ENCODE results near the gene KLF7. TPM values are rescaled to one million over a fixed set of nuclear protein-coding genes. Genes with fewer than 3 reads are reported as not detected.

The KLF7 gene
- 10 to 100 TPM; 74.5 to 90.9 TPM for total RNA-seq
- 1 to 10 TPM; 5.8 to 6.3 TPM for polyA plus RNA-seq
- long read RNA-seq, donor 1, full-length matches to known transcripts: 5 of 118 reads
- long read RNA-seq, donor 1, partial matches to known transcripts: 90 of 118 reads
- long read RNA-seq, donor 1, other reads (novel, unspliced or antisense): 23 of 118 reads
- long read RNA-seq, donor 2, full-length matches to known transcripts: 12 of 46 reads
- long read RNA-seq, donor 2, partial matches to known transcripts: 7 of 46 reads
- long read RNA-seq, donor 2, other reads (novel, unspliced or antisense): 27 of 46 reads

DNA sequence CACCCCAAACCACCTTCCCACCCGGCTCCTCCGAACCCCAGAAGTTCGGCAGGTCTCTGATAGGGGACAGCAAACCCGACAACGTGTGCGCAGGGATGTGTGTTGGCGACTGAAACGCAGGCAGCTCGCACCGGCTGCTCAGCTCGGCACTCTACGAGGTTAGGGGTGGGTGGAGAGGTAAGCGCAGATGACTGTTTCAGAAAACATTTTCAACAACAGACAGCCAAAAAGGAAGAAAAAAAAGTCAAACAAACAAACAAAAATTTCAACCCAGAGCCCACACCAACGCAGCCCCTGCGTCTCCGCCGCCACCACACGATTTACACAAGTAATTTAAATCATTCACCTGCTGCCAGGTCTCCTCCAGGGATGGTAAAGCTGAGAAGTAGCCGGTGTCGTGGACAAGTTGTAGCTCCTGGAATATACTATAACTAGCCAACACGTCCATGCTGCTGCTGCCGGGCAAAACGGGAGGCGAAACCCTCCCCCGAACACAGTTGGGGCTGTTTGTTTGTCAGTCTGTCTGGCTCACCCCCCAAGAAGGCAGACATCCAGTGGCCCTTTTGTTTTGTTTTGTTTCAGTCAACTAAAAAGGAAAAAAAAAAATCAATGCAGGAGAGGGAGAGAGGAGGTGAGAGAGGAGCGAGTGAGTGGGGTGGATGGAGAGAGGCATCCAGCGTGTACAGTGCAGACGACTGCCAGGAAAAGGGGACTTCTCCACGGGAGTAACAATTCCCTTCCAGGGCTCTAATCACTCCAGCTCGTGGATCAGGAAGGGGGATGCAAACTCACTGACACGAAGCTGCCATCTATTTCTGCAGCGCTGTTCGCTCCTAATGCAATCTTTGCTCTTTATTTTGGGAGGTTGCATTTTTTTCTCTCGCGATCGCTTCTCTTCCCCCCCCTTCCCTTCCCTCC, at the start of gene KLF7:
TSS of gene KLF7 (minus strand) at position 828 of the 918 bp plus-strand sequence. CDS start at position 448, 380 bp downstream.
- H3K36me3 ChIP-seq (ENCODE audit: control insufficient read depth in 1 of 2, insufficient read depth in 2 of 2, low read length in 1 of 2): no peaks in the 10 kb centered on the region
- H3K9me3 ChIP-seq (ENCODE audit: control insufficient read depth, low read length): no peaks in the 10 kb centered on the region
- intact Hi-C loops (cut with DNase I): loop anchor here (2.0 to 10.0 kb wide), 9 partner anchors 72 to 307 kb away; no protein-coding TSS in a partner anchor
- no peaks in the 10 kb centered on the region for H3K27me3 ChIP-seq (ENCODE audit: control insufficient read depth in 1 of 2, insufficient read depth in 2 of 2, low read length in 1 of 2)
- ATAC-seq (ENCODE audit: low FRiP score): peak; percentile 51
- H3K27ac ChIP-seq (ENCODE audit: low read depth in 1 of 2, low read length in 2 of 2): peak within 1 kb of the TSS; percentile 100
- WGBS, 2 donors: 0% methylated on average over 36 of the region's 36 CpGs
- H3K4me3 ChIP-seq (ENCODE audit: low read length in 2 of 2): peak within 1 kb of the TSS; percentile 71 to 79
- peaks cover 3 to 9% of the 10 kb centered on the region in 2 donors for H3K4me1 ChIP-seq (ENCODE audit: control insufficient read depth in 1 of 2, insufficient read depth in 2 of 2, low read length in 2 of 2)
- DNase-seq: peak; percentile 71 to 83

DNA sequence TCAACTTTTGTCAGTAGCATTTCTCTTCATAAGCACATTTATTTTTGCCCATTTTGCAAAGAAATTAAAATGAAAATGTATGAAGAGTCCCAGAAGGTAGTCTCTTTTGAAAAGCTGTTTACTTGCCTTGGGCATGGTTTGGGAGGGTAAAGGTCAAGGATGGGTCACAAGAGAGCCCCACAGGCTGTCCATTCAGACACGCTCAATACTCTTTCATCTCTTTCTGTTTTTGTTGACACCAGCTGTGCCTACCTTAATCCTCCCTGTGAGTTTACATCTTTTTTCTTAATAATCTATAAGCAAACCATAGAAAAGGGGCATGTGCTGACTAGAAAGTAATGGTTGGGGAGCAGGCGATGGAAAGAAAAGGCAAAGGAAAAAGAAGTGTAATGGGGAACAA, 49.6 kb upstream of the KLF7 start:
- Histone ChIP-seq H3K36me3 (ENCODE audit: control insufficient read depth in 1 of 2, insufficient read depth in 2 of 2, low read length in 1 of 2) (no peaks in the 10 kb centered on the region), H3K9me3 (ENCODE audit: control insufficient read depth, low read length) (no peaks in the 10 kb centered on the region), H3K27ac (ENCODE audit: low read depth in 1 of 2, low read length in 2 of 2) (no peak overlapping the region), H3K4me3 (ENCODE audit: low read length in 2 of 2) (no peak overlapping the region), H3K4me1 (ENCODE audit: control insufficient read depth in 1 of 2, insufficient read depth in 2 of 2, low read length in 2 of 2) (no peaks in the 10 kb centered on the region), H3K27me3 (ENCODE audit: control insufficient read depth in 1 of 2, insufficient read depth in 2 of 2, low read length in 1 of 2) (no peaks in the 10 kb centered on the region)
- DNase-seq (no peak), ATAC-seq (ENCODE audit: low FRiP score) (no peak)
- WGBS, 2 donors: 70 to 76% methylated on average over 2 of the region's 2 CpGs
- intact Hi-C loops (cut with DNase I): no loop called here

- no peaks in the 10 kb centered on the region for H3K36me3 ChIP-seq (ENCODE audit: control insufficient read depth in 1 of 2, insufficient read depth in 2 of 2, low read length in 1 of 2)
- intact Hi-C loops (cut with DNase I): no loop called here
- H3K27me3 ChIP-seq (ENCODE audit: control insufficient read depth in 1 of 2, insufficient read depth in 2 of 2, low read length in 1 of 2): no peaks in the 10 kb centered on the region
- H3K9me3 ChIP-seq (ENCODE audit: control insufficient read depth, low read length): no peaks in the 10 kb centered on the region
- H3K4me3 ChIP-seq (ENCODE audit: low read length in 2 of 2): no peak overlapping the region
- no peak overlapping the region for H3K27ac ChIP-seq (ENCODE audit: low read depth in 1 of 2, low read length in 2 of 2)
- ATAC-seq (ENCODE audit: low FRiP score): no peak
- H3K4me1 ChIP-seq (ENCODE audit: control insufficient read depth in 1 of 2, insufficient read depth in 2 of 2, low read length in 2 of 2): no peaks in the 10 kb centered on the region
- 66 to 70% methylated on average over 3 of the region's 3 CpGs for WGBS, 2 donors
- DNase-seq: no peak
Measured at GRCh38 chr2:207214446-207214845, 48.7 kb upstream of the KLF7 start.

- Histone ChIP-seq H3K4me1 (ENCODE audit: control insufficient read depth in 1 of 2, insufficient read depth in 2 of 2, low read length in 2 of 2) (no peaks in the 10 kb centered on the region), H3K27ac (ENCODE audit: low read depth in 1 of 2, low read length in 2 of 2) (no peak overlapping the region), H3K4me3 (ENCODE audit: low read length in 2 of 2) (no peak overlapping the region), H3K9me3 (ENCODE audit: control insufficient read depth, low read length) (no peaks in the 10 kb centered on the region), H3K27me3 (ENCODE audit: control insufficient read depth in 1 of 2, insufficient read depth in 2 of 2, low read length in 1 of 2) (no peaks in the 10 kb centered on the region), H3K36me3 (ENCODE audit: control insufficient read depth in 1 of 2, insufficient read depth in 2 of 2, low read length in 1 of 2) (no peaks in the 10 kb centered on the region)
- ATAC-seq (ENCODE audit: low FRiP score): no peak
- intact Hi-C loops (cut with DNase I): no loop called here
- DNase-seq: no peak
- WGBS, 2 donors: 81 to 83% methylated on average over 3 of the region's 3 CpGs
Measured at GRCh38 chr2:207206011-207206410, 40.3 kb upstream of the KLF7 start.

DNA sequence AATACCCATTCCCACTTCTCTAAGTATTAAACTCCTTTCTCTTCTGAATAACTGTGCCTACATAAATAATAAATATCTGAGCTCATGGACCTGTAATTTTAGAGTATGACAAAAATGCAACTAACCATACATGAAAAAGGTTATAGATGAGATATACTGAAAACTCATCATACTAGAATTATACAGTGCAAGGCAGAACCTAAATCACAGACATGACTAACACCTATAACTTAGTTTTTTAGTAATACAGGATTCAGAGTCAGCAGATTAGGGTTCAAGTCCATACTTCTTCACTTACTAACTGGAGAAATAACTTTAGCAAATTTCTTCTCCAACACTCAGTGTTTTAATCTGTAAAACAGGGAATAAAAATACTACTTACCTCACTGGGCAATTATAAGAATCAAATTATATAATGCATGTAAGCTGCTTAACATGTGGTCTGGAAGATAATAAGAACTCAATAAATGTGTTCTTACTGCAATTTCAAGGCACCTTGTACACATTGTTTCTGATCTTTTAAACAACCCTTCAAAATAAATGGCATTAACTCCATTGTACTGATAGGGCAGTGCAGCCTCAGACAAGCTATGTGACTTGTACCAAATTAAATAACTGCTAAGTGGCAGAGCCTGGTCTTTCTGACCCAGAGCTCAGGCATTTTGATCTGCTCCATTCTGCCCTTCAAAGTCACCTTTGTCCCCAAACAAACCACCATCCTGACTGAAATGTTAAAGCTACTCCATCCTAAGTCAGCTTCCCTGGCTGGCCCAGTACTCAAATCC, 39.6 kb upstream of the KLF7 start:
- DNase-seq (no peak), ATAC-seq (ENCODE audit: low FRiP score) (no peak)
- Histone ChIP-seq H3K4me3 (ENCODE audit: low read length in 2 of 2) (no peak overlapping the region), H3K9me3 (ENCODE audit: control insufficient read depth, low read length) (no peaks in the 10 kb centered on the region), H3K36me3 (ENCODE audit: control insufficient read depth in 1 of 2, insufficient read depth in 2 of 2, low read length in 1 of 2) (no peaks in the 10 kb centered on the region), H3K27ac (ENCODE audit: low read depth in 1 of 2, low read length in 2 of 2) (no peak overlapping the region), H3K27me3 (ENCODE audit: control insufficient read depth in 1 of 2, insufficient read depth in 2 of 2, low read length in 1 of 2) (no peaks in the 10 kb centered on the region), H3K4me1 (ENCODE audit: control insufficient read depth in 1 of 2, insufficient read depth in 2 of 2, low read length in 2 of 2) (no peaks in the 10 kb centered on the region)
- intact Hi-C loops (cut with DNase I): no loop called here

DNA sequence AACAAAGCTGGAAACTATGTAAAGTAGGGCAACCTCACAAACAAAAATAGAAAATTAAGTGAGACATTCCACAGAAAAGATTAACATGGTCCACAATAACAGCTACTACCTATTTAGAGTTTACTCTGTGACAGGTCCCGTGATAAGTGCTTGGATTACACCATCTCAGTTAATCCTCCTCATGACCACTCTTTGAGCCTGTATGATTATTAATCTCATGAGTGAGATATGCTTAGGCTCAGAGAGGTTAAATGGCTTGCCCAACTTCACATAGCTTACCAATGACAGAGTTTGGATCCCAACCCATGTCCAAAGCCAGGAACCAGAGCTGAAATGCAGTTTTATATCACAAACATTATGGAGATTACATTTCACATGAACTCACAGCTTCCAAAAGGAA, 37.3 kb upstream of the KLF7 start:
- DNase-seq (no peak), ATAC-seq (ENCODE audit: low FRiP score) (no peak)
- Histone ChIP-seq H3K9me3 (ENCODE audit: control insufficient read depth, low read length) (no peaks in the 10 kb centered on the region), H3K4me1 (ENCODE audit: control insufficient read depth in 1 of 2, insufficient read depth in 2 of 2, low read length in 2 of 2) (no peaks in the 10 kb centered on the region), H3K27ac (ENCODE audit: low read depth in 1 of 2, low read length in 2 of 2) (no peak overlapping the region), H3K4me3 (ENCODE audit: low read length in 2 of 2) (no peak overlapping the region), H3K27me3 (ENCODE audit: control insufficient read depth in 1 of 2, insufficient read depth in 2 of 2, low read length in 1 of 2) (no peaks in the 10 kb centered on the region), H3K36me3 (ENCODE audit: control insufficient read depth in 1 of 2, insufficient read depth in 2 of 2, low read length in 1 of 2) (no peaks in the 10 kb centered on the region)
- WGBS, 2 donors: 44 to 47% methylated on average over 1 of the region's 1 CpG
- intact Hi-C loops (cut with DNase I): no loop called here

DNA sequence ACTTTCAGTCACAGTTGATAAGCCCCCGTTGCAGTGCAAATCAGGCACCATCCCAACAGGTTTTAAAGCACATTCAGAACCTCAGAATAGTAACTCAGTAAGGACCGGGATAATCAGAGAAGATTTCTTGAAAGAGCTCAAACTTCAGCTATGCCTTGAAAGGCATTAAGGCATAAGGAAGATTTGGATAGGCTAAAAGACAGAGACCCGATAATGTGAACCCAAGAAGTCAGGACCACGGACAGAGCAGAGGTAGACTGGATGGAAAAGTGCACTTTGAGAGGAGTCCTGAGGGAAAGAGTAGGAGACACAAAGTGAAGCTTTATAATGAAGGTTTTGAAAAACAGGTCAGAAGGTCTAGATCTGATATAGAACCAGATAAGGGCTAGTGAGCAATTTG, 36.9 kb upstream of the KLF7 start:
- H3K27me3 ChIP-seq (ENCODE audit: control insufficient read depth in 1 of 2, insufficient read depth in 2 of 2, low read length in 1 of 2): no peaks in the 10 kb centered on the region
- no peaks in the 10 kb centered on the region for H3K9me3 ChIP-seq (ENCODE audit: control insufficient read depth, low read length)
- DNase-seq: no peak
- H3K4me1 ChIP-seq (ENCODE audit: control insufficient read depth in 1 of 2, insufficient read depth in 2 of 2, low read length in 2 of 2): no peaks in the 10 kb centered on the region
- 25 to 27% methylated on average over 4 of the region's 4 CpGs for WGBS, 2 donors
- H3K27ac ChIP-seq (ENCODE audit: low read depth in 1 of 2, low read length in 2 of 2): no peak overlapping the region
- no peaks in the 10 kb centered on the region for H3K36me3 ChIP-seq (ENCODE audit: control insufficient read depth in 1 of 2, insufficient read depth in 2 of 2, low read length in 1 of 2)
- H3K4me3 ChIP-seq (ENCODE audit: low read length in 2 of 2): no peak overlapping the region
- intact Hi-C loops (cut with DNase I): no loop called here
- ATAC-seq (ENCODE audit: low FRiP score): no peak

DNA sequence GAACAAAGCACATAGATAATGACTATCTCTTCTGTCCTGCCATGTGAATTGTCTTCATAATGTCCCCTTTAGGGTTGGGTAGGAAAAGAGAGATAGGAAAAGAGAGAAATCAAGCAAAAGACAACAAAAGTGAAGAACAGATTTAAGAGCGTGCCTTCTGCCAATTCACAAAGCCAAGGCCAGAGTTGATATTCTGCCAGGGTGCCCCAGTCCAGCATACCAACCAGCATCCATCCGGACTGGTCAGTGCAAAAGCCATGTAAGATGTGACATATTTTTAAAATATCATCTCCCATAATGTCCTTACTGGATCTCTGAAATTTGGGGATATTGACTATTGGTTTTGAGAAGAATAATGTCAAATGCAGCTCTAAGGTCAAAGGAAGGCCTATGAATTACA, 35.7 kb upstream of the KLF7 start:
- intact Hi-C loops (cut with DNase I): no loop called here
- Histone ChIP-seq H3K27me3 (ENCODE audit: control insufficient read depth in 1 of 2, insufficient read depth in 2 of 2, low read length in 1 of 2) (no peaks in the 10 kb centered on the region), H3K4me3 (ENCODE audit: low read length in 2 of 2) (no peak overlapping the region), H3K27ac (ENCODE audit: low read depth in 1 of 2, low read length in 2 of 2) (no peak overlapping the region), H3K36me3 (ENCODE audit: control insufficient read depth in 1 of 2, insufficient read depth in 2 of 2, low read length in 1 of 2) (no peaks in the 10 kb centered on the region), H3K4me1 (ENCODE audit: control insufficient read depth in 1 of 2, insufficient read depth in 2 of 2, low read length in 2 of 2) (no peaks in the 10 kb centered on the region), H3K9me3 (ENCODE audit: control insufficient read depth, low read length) (no peaks in the 10 kb centered on the region)
- DNase-seq: no peak
- ATAC-seq (ENCODE audit: low FRiP score): no peak
- WGBS, 2 donors: 72 to 82% methylated on average over 2 of the region's 2 CpGs

Data from aorta (tissue), 5 donors.